DOHH2 (cell line): ENCODE measurements around the gene MTFR1L.
"Not testable (repeated sequence)": the region's sequence is repeated elsewhere in the genome, so short reads cannot be mapped to it uniquely, and the experiment has no call there.

Source experiments
- H3F3A ChIP-seq: fragments of 200-600 bp; sonication (generic), shearing (Covaris generic); 2 replicates; pipeline ENCODE4 v1.6.0; 2016; ENCODE audit warnings: antibody characterized with exemption, mild to moderate bottlenecking; ENCODE audit not compliant: control insufficient read depth, insufficient read depth
- H3K27ac ChIP-seq: fragments of 200-600 bp; sonication (generic); 2 replicates; pipeline ENCODE4 v1.5.1; 2014; ENCODE audit warnings: low read depth, mild to moderate bottlenecking, low read length, moderate library complexity
- H3K27me3 ChIP-seq: fragments of 200-600 bp; sonication (generic); 2 replicates; pipeline ENCODE4 v1.6.1; 2014; ENCODE audit warnings: mild to moderate bottlenecking, low read length, mixed read lengths; ENCODE audit not compliant: control insufficient read depth
- H3K36me3 ChIP-seq: fragments of 200-600 bp; sonication (generic); 2 replicates; pipeline ENCODE4 v1.6.1; 2014; ENCODE audit warnings: mild to moderate bottlenecking, low read length, moderate library complexity, mixed read lengths; ENCODE audit not compliant: control insufficient read depth
- H3K4me1 ChIP-seq: fragments of 200-600 bp; sonication (generic); 2 replicates; pipeline ENCODE4 v1.6.1; 2014; ENCODE audit warnings: mild to moderate bottlenecking, low read length, mixed read lengths; ENCODE audit not compliant: control insufficient read depth
- H3K4me2 ChIP-seq: fragments of 200-600 bp; sonication (generic); 2 replicates; pipeline ENCODE4 v1.6.0; 2014; ENCODE audit warnings: mild to moderate bottlenecking, low read length, moderate library complexity
- H3K4me3 ChIP-seq: fragments of 200-600 bp; sonication (generic); 2 replicates; pipeline ENCODE4 v1.5.1; 2014; ENCODE audit warnings: mild to moderate bottlenecking, low read length, mixed read lengths
- H3K79me2 ChIP-seq: fragments of 200-600 bp; sonication (generic); 2 replicates; pipeline ENCODE4 v1.6.1; 2014; ENCODE audit warnings: mild to moderate bottlenecking, low read length, mixed read lengths; ENCODE audit not compliant: control insufficient read depth
- H3K9me2 ChIP-seq: fragments of 200-600 bp; sonication (generic); replicated peaks from 2 replicates; pipeline ENCODE4 v1.6.1; 2014; ENCODE audit warnings: mild to moderate bottlenecking, low read length, mixed read lengths; ENCODE audit not compliant: control insufficient read depth
- H3K9me3 ChIP-seq: fragments of 200-600 bp; sonication (generic); 2 replicates; pipeline ENCODE4 v1.6.1; 2014; ENCODE audit warnings: antibody characterized with exemption, low read length, mixed read lengths; ENCODE audit not compliant: control insufficient read depth, insufficient read depth
- H4K20me1 ChIP-seq: fragments of 200-600 bp; sonication (generic); 2 replicates; pipeline ENCODE4 v1.6.0; 2014; ENCODE audit warnings: low read depth, mild to moderate bottlenecking, antibody characterized with exemption, low read length, moderate library complexity; ENCODE audit not compliant: control insufficient read depth, insufficient read depth
- CTCF ChIP-seq: fragments of 200-600 bp; sonication (generic); IDR thresholded peaks from one replicate; pipeline ENCODE4 v1.5.1; 2014; ENCODE audit warnings: antibody characterized with exemption, mild to moderate bottlenecking, low read depth, low read length; ENCODE audit not compliant: poor library complexity, severe bottlenecking
- EZH2phosphoT487 ChIP-seq: fragments of 200-600 bp; sonication (generic); IDR thresholded peaks from 2 replicates; pipeline ENCODE4 v1.6.1; 2017; ENCODE audit warnings: borderline replicate concordance, mild to moderate bottlenecking, antibody characterized with exemption, low read length, moderate library complexity, mixed read lengths

MTFR1L gene

GRCh38 chr1:25834894-25835293, 15.1 kb downstream of the MTFR1L start:
- Histone ChIP-seq H3K4me2 (no peak overlapping the region), H4K20me1 (no peaks in the 10 kb centered on the region; the same call in 1 of the 2 replicates), H3K9me3 (no peaks in the 10 kb centered on the region), H3K4me1 (no peaks in the 10 kb centered on the region), H3K4me3 (no peak overlapping the region), H3K9me2 (no peaks in the 10 kb centered on the region), H3K27ac (no peak overlapping the region), H3F3A (no peaks in the 10 kb centered on the region), H3K27me3 (no peaks in the 10 kb centered on the region), H3K79me2 (peaks cover 15% of the 10 kb centered on the region), H3K36me3 (peaks cover 70% of the 10 kb centered on the region)
- no peak for TF ChIP-seq CTCF
- no peak for TF ChIP-seq EZH2phosphoT487

GRCh38 chr1:25836695-25837094, 16.9 kb downstream of the MTFR1L start:
- H4K20me1 ChIP-seq, result no peaks in the 10 kb centered on the region
- H3K9me3 ChIP-seq, result no peaks in the 10 kb centered on the region
- H3K4me1 ChIP-seq, result no peaks in the 10 kb centered on the region
- H3K4me3 ChIP-seq, result no peak overlapping the region
- peaks cover 52% of the 10 kb centered on the region for H3K36me3 ChIP-seq
- TF ChIP-seq EZH2phosphoT487 (no peak), CTCF (no peak)
- H3K27ac ChIP-seq, result no peak overlapping the region
- peaks cover 28% of the 10 kb centered on the region for H3K79me2 ChIP-seq
- no peak overlapping the region for H3K4me2 ChIP-seq
- no peaks in the 10 kb centered on the region for H3K27me3 ChIP-seq
- H3F3A ChIP-seq, result no peaks in the 10 kb centered on the region
- H3K9me2 ChIP-seq, result no peaks in the 10 kb centered on the region

GRCh38 chr1:25837262-25837875, 17.6 kb downstream of the MTFR1L start:
- no peaks in the 10 kb centered on the region for H3K9me3 ChIP-seq
- no peaks in the 10 kb centered on the region for H3K9me2 ChIP-seq
- peaks cover 35% of the 10 kb centered on the region for H3K79me2 ChIP-seq
- no peaks in the 10 kb centered on the region for H3K27me3 ChIP-seq
- H3K4me3 ChIP-seq, result no peak overlapping the region
- H3K4me1 ChIP-seq, result no peaks in the 10 kb centered on the region
- H4K20me1 ChIP-seq, result no peaks in the 10 kb centered on the region
- TF ChIP-seq CTCF, result peak; percentile 64
- TF ChIP-seq EZH2phosphoT487, result no peak
- no peak overlapping the region for H3K27ac ChIP-seq
- H3K4me2 ChIP-seq, result no peak overlapping the region
- no peaks in the 10 kb centered on the region for H3F3A ChIP-seq
- peaks cover 46% of the 10 kb centered on the region for H3K36me3 ChIP-seq

- not testable (repeated sequence) for H3K27ac ChIP-seq, H4K20me1 ChIP-seq, H3K4me3 ChIP-seq, H3K4me2 ChIP-seq, H3F3A ChIP-seq, H3K9me2 ChIP-seq, H3K27me3 ChIP-seq, H3K9me3 ChIP-seq, H3K4me1 ChIP-seq
- Histone ChIP-seq H3K79me2 (peaks cover 48% of the 10 kb centered on the region), H3K36me3 (peaks cover 24% of the 10 kb centered on the region)
Observed at GRCh38 chr1:25839808-25840207, 20.1 kb downstream of the MTFR1L start.
